Keratinocyte (primary cell): Measurements from ENCODE around the gene PRKAR1A. TPM values are rescaled to one million over a fixed set of nuclear protein-coding genes. Genes with fewer than 3 reads are reported as not detected.

Source experiments
- DNase-seq: peaks from one replicate; pipeline ENCODE4 v3.0.0-alpha.2; 2011; ENCODE audit warnings: low read depth, missing footprints, low spot score
- FAIRE-seq: peaks from 2 replicates; lab custom pipeline; 2011; peaks lifted over from hg19 to GRCh38; lab: Jason Lieb, UNC
- H2AFZ ChIP-seq: 2 replicates; pipeline ENCODE4 v1.6.0; 2012; ENCODE audit warnings: low read length, control low read depth, inconsistent platforms; ENCODE audit not compliant: control insufficient read depth
- H3K27ac ChIP-seq: 2 replicates; pipeline ENCODE4 v1.5.1; 2011; ENCODE audit warnings: low read length; ENCODE audit not compliant: control insufficient read depth, insufficient read depth
- H3K27me3 ChIP-seq: 3 replicates; pipeline ENCODE4 v1.6.0; 2011; ENCODE audit warnings: low read length; ENCODE audit not compliant: control insufficient read depth, insufficient read depth; ENCODE audit errors: extremely low read depth
- H3K36me3 ChIP-seq, 2 experiments: 2 replicates in 1 of 2; 3 replicates in 1 of 2; pipeline ENCODE4 v1.5.1; 2011; ENCODE audit warnings: low read length in 2 of 2, mild to moderate bottlenecking in 1 of 2; ENCODE audit not compliant: control insufficient read depth in 2 of 2, insufficient read depth in 2 of 2; ENCODE audit errors: extremely low read depth in 1 of 2
- H3K4me1 ChIP-seq: 3 replicates; pipeline ENCODE4 v1.5.1; 2011; ENCODE audit warnings: low read length; ENCODE audit not compliant: control insufficient read depth, insufficient read depth; ENCODE audit errors: extremely low read depth
- H3K4me2 ChIP-seq: 3 replicates; pipeline ENCODE4 v1.6.0; 2011; ENCODE audit warnings: low read depth, low read length; ENCODE audit not compliant: control insufficient read depth, insufficient read depth; ENCODE audit errors: extremely low read depth
- H3K4me3 ChIP-seq, 3 experiments: fragments of 200-600 bp in 1 of 3; sonication (generic) in 1 of 3; 2 replicates in 2 of 3; 3 replicates in 1 of 3; pipeline ENCODE4 v1.5.1; 2011 to 2016; ENCODE audit warnings: low read length in 3 of 3, mild to moderate bottlenecking in 3 of 3, control low read depth in 2 of 3, inconsistent platforms in 1 of 3, low read depth in 1 of 3, mixed read lengths in 1 of 3, mixed run types in 1 of 3, moderate library complexity in 1 of 3; ENCODE audit not compliant: control insufficient read depth in 2 of 3, insufficient read depth in 2 of 3; ENCODE audit errors: extremely low read depth in 1 of 3
- H3K79me2 ChIP-seq: 2 replicates; pipeline ENCODE4 v1.6.0; 2012; ENCODE audit warnings: low read length; ENCODE audit not compliant: control insufficient read depth, insufficient read depth
- H3K9ac ChIP-seq: 3 replicates; pipeline ENCODE4 v1.6.0; 2011; ENCODE audit warnings: low read length; ENCODE audit not compliant: control insufficient read depth, insufficient read depth; ENCODE audit errors: extremely low read depth
- H3K9me1 ChIP-seq: 3 replicates; pipeline ENCODE4 v1.6.0; 2011; ENCODE audit warnings: low read length; ENCODE audit not compliant: control insufficient read depth, insufficient read depth; ENCODE audit errors: extremely low read depth
- H3K9me3 ChIP-seq: 2 replicates; pipeline ENCODE4 v1.5.1; 2012; ENCODE audit warnings: low read depth, low read length; ENCODE audit not compliant: control insufficient read depth
- H4K20me1 ChIP-seq: 3 replicates; pipeline ENCODE4 v1.6.0; 2011; ENCODE audit warnings: low read length; ENCODE audit not compliant: control insufficient read depth, insufficient read depth; ENCODE audit errors: extremely low read depth
- EZH2 ChIP-seq: IDR thresholded peaks from one replicate; pipeline ENCODE4 v1.6.1; 2012; ENCODE audit warnings: inconsistent platforms, mild to moderate bottlenecking, low read length, moderate library complexity
- dilution Hi-C: fragments of 300-500 bp; cut with MboI; formaldehyde crosslinking; loops from one replicate; pipeline ENCODE4 v1.7.0; 2020; ENCODE audit warnings: low sequenced_read_pairs; ENCODE audit not compliant: extremely low pct_ligation_motif_present
- polyA plus RNA-seq, 5 experiments: library from polyadenylated mRNA; depleted of rRNA in 3 of 5; stranded (reverse) in 3 of 5; stranded (forward) in 1 of 5; unstranded in 1 of 5; fragments of >200 nt; gene quantifications; 1 replicate in 1 of 5; 2 replicates in 3 of 5; 3 replicates in 1 of 5; pipeline versions ENCODE4 v1.2.1 to v1.2.3, GENCODE V29; 2011 to 2012; ENCODE audit warnings: missing spikeins in 2 of 5, low read depth in 1 of 5, low replicate concordance in 1 of 5
- TF ChIP-seq, protein P1 (sequence below), 3 experiments: IDR thresholded peaks in 1 of 3; conservative IDR thresholded peaks in 1 of 3; optimal IDR thresholded peaks in 1 of 3; 2 replicates in 2 of 3; 3 replicates in 1 of 3; pipeline versions ENCODE3 to v1.5.1; 2011; ENCODE audit warnings: low read length in 3 of 3, mild to moderate bottlenecking in 3 of 3, moderate library complexity in 2 of 3, control low read depth in 1 of 3, inconsistent platforms in 1 of 3; ENCODE audit not compliant: insufficient read depth in 2 of 3; ENCODE audit errors: extremely low read depth in 1 of 3

The PRKAR1A gene
- polyA plus RNA-seq, 1 donor (not counting 4 experiments of a cell fraction or from before 2014, with no cell fraction given) = 212 TPM

DNA sequence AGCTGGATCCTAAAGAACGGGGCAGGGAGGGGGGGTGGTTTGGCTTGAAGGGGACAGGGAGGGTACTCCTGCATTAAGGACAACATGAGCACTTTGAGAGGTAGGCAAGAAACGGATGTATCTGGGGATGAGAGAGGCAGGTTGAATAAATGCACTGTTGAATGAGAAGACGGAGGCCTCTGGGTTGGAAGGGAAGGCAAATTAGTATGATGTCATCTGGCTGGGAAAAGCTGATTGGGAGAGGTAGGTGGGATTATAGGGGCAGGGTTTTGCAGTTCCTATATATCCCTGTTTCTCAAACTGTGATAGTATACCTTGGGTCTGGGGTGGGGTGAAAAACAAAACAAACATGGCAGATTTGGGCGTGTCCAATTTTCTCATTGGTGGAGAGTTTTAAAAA, 44.3 kb downstream of the PRKAR1A start:
- H3K27ac ChIP-seq = no peak overlapping the region
- no peak for DNase-seq
- H3K27me3 ChIP-seq = no peaks in the 10 kb centered on the region
- TF ChIP-seq, protein P1, sequence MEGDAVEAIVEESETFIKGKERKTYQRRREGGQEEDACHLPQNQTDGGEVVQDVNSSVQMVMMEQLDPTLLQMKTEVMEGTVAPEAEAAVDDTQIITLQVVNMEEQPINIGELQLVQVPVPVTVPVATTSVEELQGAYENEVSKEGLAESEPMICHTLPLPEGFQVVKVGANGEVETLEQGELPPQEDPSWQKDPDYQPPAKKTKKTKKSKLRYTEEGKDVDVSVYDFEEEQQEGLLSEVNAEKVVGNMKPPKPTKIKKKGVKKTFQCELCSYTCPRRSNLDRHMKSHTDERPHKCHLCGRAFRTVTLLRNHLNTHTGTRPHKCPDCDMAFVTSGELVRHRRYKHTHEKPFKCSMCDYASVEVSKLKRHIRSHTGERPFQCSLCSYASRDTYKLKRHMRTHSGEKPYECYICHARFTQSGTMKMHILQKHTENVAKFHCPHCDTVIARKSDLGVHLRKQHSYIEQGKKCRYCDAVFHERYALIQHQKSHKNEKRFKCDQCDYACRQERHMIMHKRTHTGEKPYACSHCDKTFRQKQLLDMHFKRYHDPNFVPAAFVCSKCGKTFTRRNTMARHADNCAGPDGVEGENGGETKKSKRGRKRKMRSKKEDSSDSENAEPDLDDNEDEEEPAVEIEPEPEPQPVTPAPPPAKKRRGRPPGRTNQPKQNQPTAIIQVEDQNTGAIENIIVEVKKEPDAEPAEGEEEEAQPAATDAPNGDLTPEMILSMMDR (optimal IDR thresholded peaks at IDR 0.05 in 1 of 3, IDR thresholded peaks at IDR 0.05 in 1 of 3, conservative IDR thresholded peaks at IDR 0.05 in 1 of 3; ENCODE audit: extremely low read depth in 1 of 3, insufficient read depth in 2 of 3, low read length in 3 of 3) = no peak
- TF ChIP-seq EZH2 = no peak
- FAIRE-seq = no peak
- no peaks in the 10 kb centered on the region for H3K4me1 ChIP-seq
- H3K9ac ChIP-seq = no peak overlapping the region
- no peak overlapping the region for H3K4me3 ChIP-seq
- no peaks in the 10 kb centered on the region for H3K79me2 ChIP-seq
- no peaks in the 10 kb centered on the region for H3K36me3 ChIP-seq
- H3K9me1 ChIP-seq = no peaks in the 10 kb centered on the region
- no peaks in the 10 kb centered on the region for H4K20me1 ChIP-seq
- no peak overlapping the region for H2AFZ ChIP-seq
- H3K9me3 ChIP-seq = no peaks in the 10 kb centered on the region
- H3K4me2 ChIP-seq = no peak overlapping the region
- dilution Hi-C loops = no loop called here

DNA sequence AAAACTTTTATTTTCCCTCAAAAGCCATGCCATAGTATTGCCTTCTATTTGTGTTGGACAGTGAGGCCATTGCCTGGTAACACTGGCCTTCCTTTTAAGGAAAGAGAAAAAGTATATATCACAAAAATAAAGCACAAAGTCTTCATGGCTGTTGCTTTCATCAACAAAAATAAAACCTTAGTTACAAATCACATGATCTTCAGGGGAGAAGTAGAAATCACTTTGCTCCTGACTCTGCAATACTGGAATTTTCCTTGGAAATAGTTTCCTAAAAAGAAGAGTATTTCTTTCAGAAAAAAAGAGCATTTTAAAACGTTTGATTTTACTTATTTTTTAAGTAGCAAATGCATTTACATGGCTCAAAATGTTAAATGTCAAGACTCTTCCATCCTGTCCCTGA, 47.1 kb downstream of the PRKAR1A start:
- H3K9ac ChIP-seq = no peak overlapping the region
- no peaks in the 10 kb centered on the region for H4K20me1 ChIP-seq
- no peaks in the 10 kb centered on the region for H3K9me3 ChIP-seq
- no peaks in the 10 kb centered on the region for H3K79me2 ChIP-seq
- TF ChIP-seq, protein P1 (optimal IDR thresholded peaks at IDR 0.05 in 1 of 3, IDR thresholded peaks at IDR 0.05 in 1 of 3, conservative IDR thresholded peaks at IDR 0.05 in 1 of 3; ENCODE audit: extremely low read depth in 1 of 3, insufficient read depth in 2 of 3, low read length in 3 of 3) = no peak
- TF ChIP-seq EZH2 = no peak
- H3K36me3 ChIP-seq = no peaks in the 10 kb centered on the region
- DNase-seq (no peak), FAIRE-seq (no peak)
- H3K4me3 ChIP-seq = no peak overlapping the region
- H3K27ac ChIP-seq = no peak overlapping the region
- dilution Hi-C loops = no loop called here
- H2AFZ ChIP-seq = no peak overlapping the region
- H3K9me1 ChIP-seq = no peaks in the 10 kb centered on the region
- H3K4me1 ChIP-seq = peaks cover 8% of the 10 kb centered on the region
- H3K27me3 ChIP-seq = no peaks in the 10 kb centered on the region
- no peak overlapping the region for H3K4me2 ChIP-seq
